ENCODE results near the gene CPHXL2. TPM values are rescaled to one million over a fixed set of nuclear protein-coding genes. Genes with fewer than 3 reads are reported as not detected.

The CPHXL2 gene
- total RNA-seq = not detected in 2 replicates

DNA sequence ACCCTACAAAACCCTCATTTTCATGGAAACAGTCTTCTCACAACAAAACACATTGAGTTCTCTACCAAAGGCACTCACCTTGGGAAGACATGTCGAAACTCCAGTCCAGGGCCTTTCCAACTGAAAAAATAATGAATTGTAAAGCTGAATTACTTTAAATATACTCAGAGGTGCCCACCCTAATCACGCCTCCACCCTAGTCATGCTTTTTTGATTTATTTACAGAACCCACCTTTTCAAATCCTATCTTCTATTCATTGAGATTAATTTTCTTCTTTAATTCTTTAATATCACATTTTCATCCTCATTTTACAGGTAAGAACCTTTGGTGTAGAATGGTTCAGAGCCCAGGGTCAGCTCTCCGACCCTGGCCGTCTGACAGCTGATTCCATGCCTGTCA is at the start of gene CPHXL2:
TSS of gene CPHXL2 (minus strand) at position 101 of the 400 bp plus-strand sequence. CDS start at position 91, 10 bp downstream.
- Mint-ChIP-seq H3K27me3 (ENCODE audit: low read depth) (no peaks in the 10 kb centered on the region), H3K36me3 (ENCODE audit: low read depth) (no peaks in the 10 kb centered on the region), H3K4me3 (ENCODE audit: low read depth) (no peak within 1 kb of the TSS), H3K4me1 (ENCODE audit: low read depth) (no peaks in the 10 kb centered on the region), H3K27ac (no peak within 1 kb of the TSS), H3K9me3 (no peaks in the 10 kb centered on the region)
- intact Hi-C loops (cut with micrococcal nuclease) = no loop called here
- no peak for DNase-seq (ENCODE audit: low spot score)

DNA sequence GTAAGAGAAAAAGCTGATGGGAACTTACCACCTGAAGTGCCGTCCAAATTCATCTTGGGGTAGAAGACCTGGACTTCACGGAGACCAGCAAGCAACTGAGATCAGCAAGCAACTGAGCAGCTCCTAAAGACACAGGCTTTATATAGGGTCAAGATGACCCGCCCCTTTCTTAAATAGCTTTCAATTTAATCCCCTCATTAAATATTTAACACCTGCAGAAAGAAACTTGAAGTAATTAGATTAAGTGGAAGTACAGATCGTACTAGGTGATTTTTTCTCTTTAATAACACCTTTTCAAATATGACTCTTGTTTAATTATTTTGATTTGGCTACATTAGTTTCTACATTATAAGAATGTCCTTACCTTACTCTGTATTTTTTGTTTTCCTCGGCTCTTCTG is 49.6 kb upstream of the CPHXL2 start, which contains the start of gene CPHXL:
TSS of gene CPHXL (minus strand) at position 101 of the 400 bp plus-strand sequence. CDS start at position 53, 48 bp downstream.
- H3K27ac Mint-ChIP-seq = no peak within 1 kb of the TSS

GRCh38 chr16:75718452-75718851 is 41.6 kb upstream of the CPHXL2 start:
- Mint-ChIP-seq H3K27me3 (ENCODE audit: low read depth) (no peaks in the 10 kb centered on the region), H3K4me1 (ENCODE audit: low read depth) (no peaks in the 10 kb centered on the region), H3K27ac (no peak overlapping the region), H3K9me3 (no peaks in the 10 kb centered on the region), H3K4me3 (ENCODE audit: low read depth) (no peak overlapping the region), H3K36me3 (ENCODE audit: low read depth) (no peaks in the 10 kb centered on the region)
- DNase-seq (ENCODE audit: low spot score) = no peak
- intact Hi-C loops (cut with micrococcal nuclease) = no loop called here

More for the DNA sequence above, 49.6 kb upstream of the CPHXL2 start, which contains the start of gene CPHXL:
- Mint-ChIP-seq H3K4me1 (ENCODE audit: low read depth) (no peaks in the 10 kb centered on the region), H3K27me3 (ENCODE audit: low read depth) (no peaks in the 10 kb centered on the region), H3K36me3 (ENCODE audit: low read depth) (no peaks in the 10 kb centered on the region), H3K9me3 (no peaks in the 10 kb centered on the region), H3K4me3 (ENCODE audit: low read depth) (no peak within 1 kb of the TSS)
- intact Hi-C loops (cut with micrococcal nuclease) = no loop called here
- no peak for DNase-seq (ENCODE audit: low spot score)

DNA sequence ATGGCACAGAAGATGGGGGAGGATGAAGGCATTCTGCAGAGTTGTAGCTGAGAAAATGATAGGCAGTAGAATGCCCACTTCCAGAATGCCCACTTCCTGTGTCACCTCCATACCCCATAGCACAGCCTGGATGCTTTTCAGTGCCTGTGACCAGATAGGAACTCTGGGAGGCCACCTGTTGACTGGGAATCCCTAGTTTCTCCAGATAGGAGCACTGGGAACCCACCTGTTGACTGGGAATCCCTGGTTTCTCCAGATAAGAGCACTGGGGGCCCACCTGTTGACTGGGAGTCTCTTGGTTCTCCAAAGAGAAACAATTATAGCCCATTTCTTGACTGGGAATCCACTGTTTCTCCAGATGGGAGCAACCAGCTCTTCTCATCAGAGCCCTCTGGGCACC is 37.9 kb upstream of the CPHXL2 start:
- intact Hi-C loops (cut with micrococcal nuclease) = no loop called here
- Mint-ChIP-seq H3K4me1 (ENCODE audit: low read depth) (no peaks in the 10 kb centered on the region), H3K36me3 (ENCODE audit: low read depth) (no peaks in the 10 kb centered on the region), H3K4me3 (ENCODE audit: low read depth) (no peak overlapping the region), H3K27ac (no peak overlapping the region), H3K27me3 (ENCODE audit: low read depth) (no peaks in the 10 kb centered on the region), H3K9me3 (peaks cover 6% of the 10 kb centered on the region)
- no peak for DNase-seq (ENCODE audit: low spot score)

DNA sequence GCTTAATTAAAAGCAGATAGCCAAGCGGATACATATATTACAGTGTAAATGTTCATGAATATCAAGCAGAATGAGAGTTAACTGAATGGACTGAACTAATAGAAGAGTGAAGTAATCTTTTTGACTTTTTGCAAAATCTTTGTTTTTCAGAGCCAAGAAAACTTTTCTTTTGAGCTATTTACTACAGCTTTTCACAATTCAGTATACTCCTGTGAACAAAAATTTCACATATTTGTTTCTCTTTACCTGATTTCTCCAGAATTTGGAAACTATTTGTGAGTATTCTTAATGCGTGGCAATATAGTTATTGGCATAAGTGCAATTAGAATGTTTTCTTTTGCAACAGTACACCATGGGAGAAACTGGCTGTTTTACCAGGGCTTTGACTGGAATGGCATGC is 33.5 kb upstream of the CPHXL2 start:
- Mint-ChIP-seq H3K4me3 (ENCODE audit: low read depth) (no peak overlapping the region), H3K9me3 (peaks cover 6% of the 10 kb centered on the region), H3K36me3 (ENCODE audit: low read depth) (no peaks in the 10 kb centered on the region), H3K27ac (no peak overlapping the region), H3K4me1 (ENCODE audit: low read depth) (no peaks in the 10 kb centered on the region), H3K27me3 (ENCODE audit: low read depth) (peaks cover 2% of the 10 kb centered on the region)
- intact Hi-C loops (cut with micrococcal nuclease) = no loop called here
- DNase-seq (ENCODE audit: low spot score) = no peak

GRCh38 chr16:75703306-75703705 is 26.5 kb upstream of the CPHXL2 start:
- H3K27me3 Mint-ChIP-seq (ENCODE audit: low read depth) = peaks cover 2% of the 10 kb centered on the region
- no peaks in the 10 kb centered on the region for H3K4me1 Mint-ChIP-seq (ENCODE audit: low read depth)
- H3K27ac Mint-ChIP-seq = no peak overlapping the region
- H3K4me3 Mint-ChIP-seq (ENCODE audit: low read depth) = no peak overlapping the region
- H3K9me3 Mint-ChIP-seq = no peaks in the 10 kb centered on the region
- DNase-seq (ENCODE audit: low spot score) = no peak
- no peaks in the 10 kb centered on the region for H3K36me3 Mint-ChIP-seq (ENCODE audit: low read depth)
- intact Hi-C loops (cut with micrococcal nuclease) = no loop called here

DNA sequence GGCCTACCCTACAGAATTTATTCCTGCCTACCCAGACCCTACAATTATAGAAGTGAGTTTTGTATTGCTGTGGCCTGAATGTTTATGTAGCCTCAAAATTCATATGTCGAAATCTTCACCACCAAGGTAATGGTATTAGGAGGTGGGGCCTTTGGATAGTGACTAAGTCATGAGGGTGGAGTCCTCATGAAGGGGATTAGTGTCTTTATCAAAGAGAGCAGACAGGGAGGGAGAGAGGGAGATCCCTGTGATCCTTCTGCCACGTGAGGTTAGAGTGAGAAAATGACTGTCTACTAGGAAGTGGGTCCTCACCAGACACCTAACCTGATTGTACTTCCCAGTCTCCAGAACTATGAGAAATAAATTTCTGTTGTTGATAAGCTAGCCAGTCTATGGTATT is 25.4 kb upstream of the CPHXL2 start:
- H3K9me3 Mint-ChIP-seq = no peaks in the 10 kb centered on the region

DNA sequence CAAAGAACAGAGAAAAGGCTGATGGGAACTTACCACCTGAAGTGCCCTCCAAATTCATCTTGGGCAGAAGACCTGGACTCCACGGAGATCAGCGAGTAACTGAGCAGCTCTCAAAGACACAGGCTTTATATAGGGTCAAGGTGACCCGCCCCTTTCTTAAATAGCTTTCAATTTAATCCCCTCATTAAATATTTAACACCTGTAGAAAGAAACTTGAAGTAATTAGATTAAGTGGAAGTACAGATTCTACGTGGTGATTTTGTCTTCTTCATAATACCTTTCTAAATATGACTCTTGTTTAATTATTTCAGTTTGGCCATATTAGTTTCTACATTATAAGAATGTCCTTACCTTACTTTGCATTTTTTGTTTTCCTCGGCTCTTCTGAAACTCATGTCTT is 24.6 kb upstream of the CPHXL2 start, which contains the start of gene DUXB:
TSS of gene DUXB (minus strand) at position 101 of the 400 bp plus-strand sequence. CDS start at position 58, 43 bp downstream.
- H3K4me1 Mint-ChIP-seq (ENCODE audit: low read depth) = no peaks in the 10 kb centered on the region
- no peak within 1 kb of the TSS for H3K4me3 Mint-ChIP-seq (ENCODE audit: low read depth)
- no peak within 1 kb of the TSS for H3K27ac Mint-ChIP-seq
- H3K27me3 Mint-ChIP-seq (ENCODE audit: low read depth) = peaks cover 2% of the 10 kb centered on the region
- intact Hi-C loops (cut with micrococcal nuclease) = no loop called here
- no peaks in the 10 kb centered on the region for H3K36me3 Mint-ChIP-seq (ENCODE audit: low read depth)
- DNase-seq (ENCODE audit: low spot score) = no peak
- no peaks in the 10 kb centered on the region for H3K9me3 Mint-ChIP-seq

More for the DNA sequence above, 25.4 kb upstream of the CPHXL2 start:
- H3K4me3 Mint-ChIP-seq (ENCODE audit: low read depth) = no peak overlapping the region
- no peak overlapping the region for H3K27ac Mint-ChIP-seq
- no peaks in the 10 kb centered on the region for H3K4me1 Mint-ChIP-seq (ENCODE audit: low read depth)
- no peaks in the 10 kb centered on the region for H3K36me3 Mint-ChIP-seq (ENCODE audit: low read depth)
- intact Hi-C loops (cut with micrococcal nuclease) = no loop called here
- DNase-seq (ENCODE audit: low spot score) = no peak
- H3K27me3 Mint-ChIP-seq (ENCODE audit: low read depth) = peaks cover 2% of the 10 kb centered on the region

- Mint-ChIP-seq H3K27ac (no peak overlapping the region), H3K4me1 (ENCODE audit: low read depth) (no peaks in the 10 kb centered on the region), H3K36me3 (ENCODE audit: low read depth) (no peaks in the 10 kb centered on the region), H3K9me3 (no peaks in the 10 kb centered on the region), H3K27me3 (ENCODE audit: low read depth) (no peaks in the 10 kb centered on the region), H3K4me3 (ENCODE audit: low read depth) (no peak overlapping the region)
- DNase-seq (ENCODE audit: low spot score) = no peak
- intact Hi-C loops (cut with micrococcal nuclease) = no loop called here
Observed at GRCh38 chr16:75697571-75697970, 20.8 kb upstream of the CPHXL2 start.

DNA sequence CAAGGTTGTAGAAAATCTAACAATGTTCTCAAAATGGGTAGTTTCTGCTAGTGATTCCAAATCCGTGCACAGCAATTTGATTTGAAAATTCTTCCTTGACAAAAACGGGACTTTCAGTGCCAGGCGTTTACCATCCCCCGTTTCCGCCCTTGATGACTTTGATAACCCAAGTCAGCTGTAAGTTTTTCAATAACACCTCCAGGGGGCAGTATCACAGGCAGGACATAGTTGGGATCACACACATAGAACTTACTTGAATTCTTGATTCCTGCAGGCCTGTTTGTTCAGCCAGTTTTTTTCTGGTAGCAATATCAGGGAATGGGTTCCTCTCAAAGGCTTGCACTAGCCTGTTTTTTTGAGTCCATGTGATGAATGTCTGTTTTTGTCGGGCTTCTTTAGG is 18.9 kb upstream of the CPHXL2 start:
- no peak overlapping the region for H3K4me3 Mint-ChIP-seq (ENCODE audit: low read depth)
- no peaks in the 10 kb centered on the region for H3K4me1 Mint-ChIP-seq (ENCODE audit: low read depth)
- H3K27ac Mint-ChIP-seq = no peak overlapping the region
- H3K36me3 Mint-ChIP-seq (ENCODE audit: low read depth) = no peaks in the 10 kb centered on the region
- no peaks in the 10 kb centered on the region for H3K9me3 Mint-ChIP-seq
- H3K27me3 Mint-ChIP-seq (ENCODE audit: low read depth) = no peaks in the 10 kb centered on the region
- no peak for DNase-seq (ENCODE audit: low spot score)
- intact Hi-C loops (cut with micrococcal nuclease) = no loop called here

DNA sequence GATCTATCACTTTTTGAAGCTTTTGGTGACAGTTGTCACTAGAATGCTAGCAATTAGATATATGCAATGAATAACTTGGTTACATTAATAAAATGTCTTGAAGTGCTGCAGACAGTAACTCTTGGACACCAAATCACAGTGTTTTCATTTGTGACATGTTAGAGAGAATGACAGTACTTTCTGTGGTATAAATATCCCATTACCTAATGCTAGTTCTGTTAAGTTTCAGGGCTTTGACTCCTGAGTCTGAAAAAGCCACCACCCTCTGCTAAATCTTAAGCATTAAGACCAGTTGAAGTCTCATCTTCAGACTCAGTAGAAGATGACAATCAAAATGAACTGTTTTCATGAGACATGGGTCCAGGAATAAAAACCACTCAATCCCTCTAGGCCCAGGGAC is 10.6 kb upstream of the CPHXL2 start:
- peaks cover 7% of the 10 kb centered on the region for H3K9me3 Mint-ChIP-seq
- no peaks in the 10 kb centered on the region for H3K4me1 Mint-ChIP-seq (ENCODE audit: low read depth)
- H3K36me3 Mint-ChIP-seq (ENCODE audit: low read depth) = no peaks in the 10 kb centered on the region
- H3K27me3 Mint-ChIP-seq (ENCODE audit: low read depth) = peaks cover 4% of the 10 kb centered on the region
- intact Hi-C loops (cut with micrococcal nuclease) = no loop called here
- H3K4me3 Mint-ChIP-seq (ENCODE audit: low read depth) = no peak overlapping the region
- DNase-seq (ENCODE audit: low spot score) = no peak
- no peak overlapping the region for H3K27ac Mint-ChIP-seq

DNA sequence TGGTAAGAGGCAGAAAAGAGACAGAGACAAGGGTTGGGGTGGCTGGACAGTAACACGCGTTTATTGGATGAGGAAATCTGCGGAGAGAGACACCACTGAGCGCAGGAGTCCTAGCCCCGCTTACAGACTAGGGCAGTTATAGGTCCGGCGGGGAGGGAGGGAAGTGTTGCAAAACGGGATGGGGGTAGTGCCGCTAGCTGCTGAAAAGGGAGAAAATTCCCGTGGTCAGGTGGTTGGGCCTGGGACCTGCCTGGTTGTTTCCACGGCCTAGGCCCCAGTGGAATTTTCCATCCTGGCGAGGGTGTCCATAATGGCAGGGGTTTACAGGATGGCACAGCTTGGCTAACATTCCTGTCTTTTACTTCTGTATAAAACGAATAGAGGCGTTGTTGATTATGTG is 5.5 kb upstream of the CPHXL2 start:
- intact Hi-C loops (cut with micrococcal nuclease) = no loop called here
- Mint-ChIP-seq H3K27me3 (ENCODE audit: low read depth) (peaks cover 4% of the 10 kb centered on the region), H3K4me3 (ENCODE audit: low read depth) (no peak overlapping the region), H3K4me1 (ENCODE audit: low read depth) (no peaks in the 10 kb centered on the region), H3K27ac (no peak overlapping the region), H3K9me3 (peaks cover 7% of the 10 kb centered on the region), H3K36me3 (ENCODE audit: low read depth) (no peaks in the 10 kb centered on the region)
- DNase-seq (ENCODE audit: low spot score) = no peak

GRCh38 chr16:75679366-75679765 is 2.6 kb upstream of the CPHXL2 start:
- intact Hi-C loops (cut with micrococcal nuclease) = no loop called here
- H3K27ac Mint-ChIP-seq = no peak overlapping the region
- no peaks in the 10 kb centered on the region for H3K36me3 Mint-ChIP-seq (ENCODE audit: low read depth)
- peaks cover 4% of the 10 kb centered on the region for H3K9me3 Mint-ChIP-seq
- no peak for DNase-seq (ENCODE audit: low spot score)
- no peaks in the 10 kb centered on the region for H3K4me1 Mint-ChIP-seq (ENCODE audit: low read depth)
- peaks cover 2% of the 10 kb centered on the region for H3K27me3 Mint-ChIP-seq (ENCODE audit: low read depth)
- H3K4me3 Mint-ChIP-seq (ENCODE audit: low read depth) = no peak overlapping the region

DNA sequence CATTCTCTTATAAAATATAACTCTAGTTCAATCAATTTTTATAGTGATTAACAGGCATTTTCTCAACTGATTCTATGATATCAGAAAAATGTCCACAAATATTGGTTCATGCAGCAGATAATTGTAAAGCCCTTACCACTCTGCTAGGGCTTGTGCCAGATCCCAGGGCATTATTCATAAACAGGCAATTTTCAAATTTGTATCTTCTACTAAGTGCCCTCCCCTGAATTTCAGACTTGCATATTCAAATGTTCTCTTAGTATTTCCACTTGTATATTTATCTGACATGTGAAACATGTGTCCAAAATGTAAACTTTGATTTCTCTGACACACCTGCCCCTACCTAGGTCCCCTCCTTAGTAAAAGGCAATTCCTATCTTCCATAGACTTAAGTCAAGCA is 9.3 kb downstream of the CPHXL2 start:
- no peaks in the 10 kb centered on the region for H3K36me3 Mint-ChIP-seq (ENCODE audit: low read depth)
- intact Hi-C loops (cut with micrococcal nuclease) = no loop called here
- H3K9me3 Mint-ChIP-seq = no peaks in the 10 kb centered on the region
- DNase-seq (ENCODE audit: low spot score) = no peak
- H3K27me3 Mint-ChIP-seq (ENCODE audit: low read depth) = no peaks in the 10 kb centered on the region
- no peak overlapping the region for H3K27ac Mint-ChIP-seq
- H3K4me3 Mint-ChIP-seq (ENCODE audit: low read depth) = no peak overlapping the region
- no peaks in the 10 kb centered on the region for H3K4me1 Mint-ChIP-seq (ENCODE audit: low read depth)

Measured in activated T-helper 2 cell treated with anti-CD3 and anti-CD28 coated beads, Interferon-gamma antibody, Interleukin-2, Interleukin-4, amounts not matched to agents 10 μg/mL and 5 μg/mL and 100 μg/mL, durations not matched to agents 14 hours and 24 hours and 36 hours (primary cell).